ENCODE measurements around the gene MTG2.

DNA sequence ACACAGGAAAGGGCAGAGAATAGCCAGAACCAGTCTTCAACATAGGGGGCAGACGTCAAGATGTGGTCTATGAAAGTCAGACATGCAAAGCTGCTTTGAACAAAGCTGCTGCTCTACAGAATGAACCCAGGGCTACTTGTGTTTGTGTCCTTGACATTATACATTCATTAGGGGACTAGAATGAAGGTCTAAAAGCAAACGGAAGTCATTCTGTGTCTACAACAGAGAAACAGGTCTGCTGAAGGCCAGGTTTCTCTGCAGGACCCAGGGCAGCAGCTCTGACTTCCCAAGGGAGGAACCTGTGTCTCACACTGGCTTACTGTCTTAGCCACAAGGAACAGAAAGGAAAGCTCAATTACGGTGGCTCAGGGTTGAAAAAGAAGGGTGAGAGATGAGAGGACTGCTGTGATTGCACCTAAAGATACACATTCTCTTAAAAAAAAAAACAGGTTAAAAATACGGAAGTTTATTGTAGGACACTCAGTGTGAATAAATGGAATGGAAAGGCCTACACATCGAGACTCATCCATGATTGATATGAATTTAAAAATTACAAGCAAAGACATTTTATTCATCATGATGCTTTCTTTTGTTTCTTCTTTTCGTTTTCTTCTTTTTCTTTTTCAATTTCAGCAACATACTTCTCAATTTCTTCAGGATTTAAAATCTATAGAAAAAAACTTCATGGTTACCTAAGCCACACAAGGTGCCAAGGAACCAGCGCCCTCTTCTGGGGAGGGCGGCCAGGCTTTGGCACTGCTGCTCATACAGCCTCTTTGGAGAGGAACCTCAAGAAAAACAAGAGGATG is 46.3 kb upstream of the MTG2 start:
- TF ChIP-seq GABPA (IDR thresholded peaks at IDR 0.05; ENCODE audit: borderline replicate concordance, insufficient read depth, low read length) (no peak; the same call in 1 of the 2 replicates), CTCF (IDR thresholded peaks at IDR 0.05; ENCODE audit: control extremely low read depth in 1 of 3, insufficient read depth in 1 of 3, low read depth in 1 of 3, low read length in 3 of 3) (peak; percentile 76 to 90 (median 79)), RAD21 (IDR thresholded peaks at IDR 0.05 in 1 of 2, conservative IDR thresholded peaks at IDR 0.05 in 1 of 2; ENCODE audit: low read depth in 2 of 2, low read length in 2 of 2) (peak; percentile 68 to 74), BACH1 (IDR thresholded peaks at IDR 0.05; ENCODE audit: low read length) (no peak)
- TF ChIP-seq, protein P1, sequence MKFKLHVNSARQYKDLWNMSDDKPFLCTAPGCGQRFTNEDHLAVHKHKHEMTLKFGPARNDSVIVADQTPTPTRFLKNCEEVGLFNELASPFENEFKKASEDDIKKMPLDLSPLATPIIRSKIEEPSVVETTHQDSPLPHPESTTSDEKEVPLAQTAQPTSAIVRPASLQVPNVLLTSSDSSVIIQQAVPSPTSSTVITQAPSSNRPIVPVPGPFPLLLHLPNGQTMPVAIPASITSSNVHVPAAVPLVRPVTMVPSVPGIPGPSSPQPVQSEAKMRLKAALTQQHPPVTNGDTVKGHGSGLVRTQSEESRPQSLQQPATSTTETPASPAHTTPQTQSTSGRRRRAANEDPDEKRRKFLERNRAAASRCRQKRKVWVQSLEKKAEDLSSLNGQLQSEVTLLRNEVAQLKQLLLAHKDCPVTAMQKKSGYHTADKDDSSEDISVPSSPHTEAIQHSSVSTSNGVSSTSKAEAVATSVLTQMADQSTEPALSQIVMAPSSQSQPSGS (IDR thresholded peaks at IDR 0.05; ENCODE audit: low read length), result no peak
